Tibial artery (tissue), 4 donors: ENCODE data around the gene PPEF1.

Source experiments
- DNase-seq, 2 donors: peaks; one replicate each; pipeline ENCODE4 v3.0.0-alpha.2; 2019
- H3K27ac ChIP-seq, 2 donors: fragments of 200-600 bp; sonication (generic) in 1 of 2; 1 replicate in 1 of 2; 2 replicates in 1 of 2; pipeline ENCODE4 v1.5.1; 2018 to 2019; ENCODE audit warnings: mild to moderate bottlenecking in 1 of 2
- H3K27me3 ChIP-seq, 2 donors: fragments of 200-600 bp; sonication (generic) in 1 of 2; one replicate each; pipeline versions ENCODE4 v1.5.1 to v1.6.0; 2016 to 2019
- H3K36me3 ChIP-seq, 3 donors: fragments of 200-600 bp; sonication (generic) in 2 of 3; one replicate each; pipeline ENCODE4 v1.5.1; 2016 to 2019; ENCODE audit warnings: mild to moderate bottlenecking in 2 of 3
- H3K4me1 ChIP-seq, 4 donors: fragments of 200-600 bp; sonication (generic) in 2 of 4; 1 replicate in 3 of 4; 2 replicates in 1 of 4; pipeline ENCODE4 v1.5.1; 2016 to 2019
- H3K4me3 ChIP-seq, 2 donors: fragments of 200-600 bp; sonication (generic) in 1 of 2; 1 replicate in 1 of 2; 2 replicates in 1 of 2; pipeline ENCODE4 v1.5.1; 2018 to 2019; ENCODE audit warnings: mild to moderate bottlenecking in 2 of 2
- H3K9me3 ChIP-seq, 3 donors: fragments of 200-600 bp; sonication (generic) in 1 of 3; one replicate each; pipeline ENCODE4 v1.5.1; 2016 to 2019
- intact Hi-C: fragments of 100-400 bp; cut with DNase I; formaldehyde crosslinking; loops from one replicate; pipeline ENCODE4 v1.15.0; 2023; ENCODE audit warnings: low total_unique reads
- TF ChIP-seq, protein P1 (sequence below), 2 experiments: fragments of 200-600 bp in 1 of 2; fragments of 450-650 bp in 1 of 2; IDR thresholded peaks; one replicate each; pipeline ENCODE4 v1.5.1; 2017 to 2019; ENCODE audit warnings: antibody characterized with exemption in 2 of 2, mild to moderate bottlenecking in 1 of 2, moderate library complexity in 1 of 2

The PPEF1 gene

GRCh38 chrX:18677161-18677869 lies 30.1 kb upstream of the PPEF1 start:
- H3K9me3 ChIP-seq: no peaks in the 10 kb centered on the region
- H3K4me3 ChIP-seq: no peak overlapping the region
- TF ChIP-seq, protein P1, sequence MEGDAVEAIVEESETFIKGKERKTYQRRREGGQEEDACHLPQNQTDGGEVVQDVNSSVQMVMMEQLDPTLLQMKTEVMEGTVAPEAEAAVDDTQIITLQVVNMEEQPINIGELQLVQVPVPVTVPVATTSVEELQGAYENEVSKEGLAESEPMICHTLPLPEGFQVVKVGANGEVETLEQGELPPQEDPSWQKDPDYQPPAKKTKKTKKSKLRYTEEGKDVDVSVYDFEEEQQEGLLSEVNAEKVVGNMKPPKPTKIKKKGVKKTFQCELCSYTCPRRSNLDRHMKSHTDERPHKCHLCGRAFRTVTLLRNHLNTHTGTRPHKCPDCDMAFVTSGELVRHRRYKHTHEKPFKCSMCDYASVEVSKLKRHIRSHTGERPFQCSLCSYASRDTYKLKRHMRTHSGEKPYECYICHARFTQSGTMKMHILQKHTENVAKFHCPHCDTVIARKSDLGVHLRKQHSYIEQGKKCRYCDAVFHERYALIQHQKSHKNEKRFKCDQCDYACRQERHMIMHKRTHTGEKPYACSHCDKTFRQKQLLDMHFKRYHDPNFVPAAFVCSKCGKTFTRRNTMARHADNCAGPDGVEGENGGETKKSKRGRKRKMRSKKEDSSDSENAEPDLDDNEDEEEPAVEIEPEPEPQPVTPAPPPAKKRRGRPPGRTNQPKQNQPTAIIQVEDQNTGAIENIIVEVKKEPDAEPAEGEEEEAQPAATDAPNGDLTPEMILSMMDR (IDR thresholded peaks at IDR 0.05): no peak
- no peaks in the 10 kb centered on the region for H3K36me3 ChIP-seq
- DNase-seq: no peak
- H3K27ac ChIP-seq: no peak overlapping the region
- no peaks in the 10 kb centered on the region for H3K27me3 ChIP-seq
- H3K4me1 ChIP-seq: peaks cover 0 to 6% (median 0%) of the 10 kb centered on the region in 4 donors
- intact Hi-C loops: loop anchor here (10.0 kb wide), 1 partner anchor 253 kb away; the partner anchor contains the start of gene CDKL5

DNA sequence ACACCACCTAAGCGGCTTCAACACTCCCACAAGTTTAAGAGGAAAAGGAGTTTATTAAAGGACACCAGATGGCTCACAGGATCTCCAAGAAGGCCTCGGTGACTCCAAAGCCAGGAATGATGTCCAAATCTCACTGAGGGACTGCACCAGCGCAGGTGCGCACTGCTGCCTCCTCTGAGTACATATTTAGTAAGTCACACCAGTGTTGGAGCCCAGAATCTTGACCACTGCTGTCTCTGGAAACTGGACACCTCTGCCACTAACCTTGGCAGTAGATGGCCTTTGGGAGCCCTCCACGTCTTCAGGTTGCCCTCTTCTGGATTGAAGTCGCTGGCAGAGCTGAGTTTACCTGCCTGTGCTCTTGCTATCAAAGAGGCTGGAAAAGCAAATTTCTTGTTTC lies 25.4 kb upstream of the PPEF1 start:
- no peak overlapping the region for H3K27ac ChIP-seq
- no peaks in the 10 kb centered on the region for H3K9me3 ChIP-seq
- intact Hi-C loops: no loop called here
- no peaks in the 10 kb centered on the region for H3K36me3 ChIP-seq
- TF ChIP-seq, protein P1 (IDR thresholded peaks at IDR 0.05): no peak
- peaks cover 0 to 7% (median 1%) of the 10 kb centered on the region in 4 donors for H3K4me1 ChIP-seq
- no peak overlapping the region for H3K4me3 ChIP-seq
- no peaks in the 10 kb centered on the region for H3K27me3 ChIP-seq
- DNase-seq: no peak

DNA sequence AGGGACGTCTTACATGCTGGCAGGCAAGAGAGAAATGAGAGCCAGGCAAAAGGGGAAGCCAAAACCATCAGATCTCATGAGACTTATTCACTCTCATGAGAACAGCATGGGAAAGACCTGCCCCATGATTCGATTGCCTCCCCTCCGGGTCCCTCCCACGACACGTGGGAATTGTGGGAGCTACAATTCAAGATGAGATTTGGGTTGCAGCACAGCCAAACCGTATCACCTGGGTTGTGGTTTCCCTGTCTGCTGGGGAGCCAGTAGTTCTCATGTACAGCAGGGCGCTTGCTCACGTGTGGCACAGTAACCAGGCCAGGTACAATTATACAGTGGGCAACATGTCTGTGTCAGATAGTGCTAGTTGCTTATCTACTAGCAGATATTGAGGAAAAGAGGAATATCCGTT lies 24.5 kb upstream of the PPEF1 start:
- Histone ChIP-seq H3K4me3 (no peak overlapping the region), H3K27ac (no peak overlapping the region), H3K36me3 (no peaks in the 10 kb centered on the region), H3K9me3 (no peaks in the 10 kb centered on the region), H3K4me1 (peaks cover 0 to 7% (median 1%) of the 10 kb centered on the region in 4 donors), H3K27me3 (no peaks in the 10 kb centered on the region)
- intact Hi-C loops: no loop called here
- DNase-seq: no peak
- TF ChIP-seq, protein P1 (IDR thresholded peaks at IDR 0.05): no peak

- TF ChIP-seq, protein P1 (IDR thresholded peaks at IDR 0.05): no peak
- no peaks in the 10 kb centered on the region for H3K36me3 ChIP-seq
- peaks cover 0 to 7% (median 1%) of the 10 kb centered on the region in 4 donors for H3K4me1 ChIP-seq
- H3K4me3 ChIP-seq: no peak overlapping the region
- no peaks in the 10 kb centered on the region for H3K27me3 ChIP-seq
- no peak overlapping the region for H3K27ac ChIP-seq
- H3K9me3 ChIP-seq: no peaks in the 10 kb centered on the region
- intact Hi-C loops: no loop called here
- no peak for DNase-seq
Measured at GRCh38 chrX:18687856-18688495, 19.5 kb upstream of the PPEF1 start.

DNA sequence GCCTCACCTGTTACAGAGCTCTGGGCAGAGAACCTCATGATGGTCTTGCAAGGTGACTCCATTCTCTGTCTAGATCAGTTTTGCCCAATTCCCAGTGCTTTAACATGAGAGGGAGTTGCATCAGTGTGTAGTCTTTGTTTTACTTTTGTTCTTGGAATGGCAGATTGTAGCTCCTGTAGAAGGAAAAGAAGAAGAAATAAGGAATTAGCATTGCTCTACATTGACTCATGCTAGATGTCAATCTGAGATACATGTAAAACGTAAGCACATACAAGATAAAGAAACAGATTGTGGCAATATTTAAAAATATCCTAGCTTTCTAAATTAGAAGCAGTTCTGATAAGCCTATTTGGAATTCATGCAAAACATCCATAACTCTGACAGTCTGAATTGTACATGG lies 16.0 kb upstream of the PPEF1 start:
- intact Hi-C loops: no loop called here
- Histone ChIP-seq H3K4me3 (no peak overlapping the region), H3K9me3 (no peaks in the 10 kb centered on the region), H3K27ac (no peak overlapping the region), H3K36me3 (no peaks in the 10 kb centered on the region), H3K4me1 (peaks cover 0 to under 1% (median 0%) of the 10 kb centered on the region in 4 donors), H3K27me3 (no peaks in the 10 kb centered on the region)
- DNase-seq: no peak
- TF ChIP-seq, protein P1 (IDR thresholded peaks at IDR 0.05): no peak
